ENCODE data around the gene ALPK1.

DNA sequence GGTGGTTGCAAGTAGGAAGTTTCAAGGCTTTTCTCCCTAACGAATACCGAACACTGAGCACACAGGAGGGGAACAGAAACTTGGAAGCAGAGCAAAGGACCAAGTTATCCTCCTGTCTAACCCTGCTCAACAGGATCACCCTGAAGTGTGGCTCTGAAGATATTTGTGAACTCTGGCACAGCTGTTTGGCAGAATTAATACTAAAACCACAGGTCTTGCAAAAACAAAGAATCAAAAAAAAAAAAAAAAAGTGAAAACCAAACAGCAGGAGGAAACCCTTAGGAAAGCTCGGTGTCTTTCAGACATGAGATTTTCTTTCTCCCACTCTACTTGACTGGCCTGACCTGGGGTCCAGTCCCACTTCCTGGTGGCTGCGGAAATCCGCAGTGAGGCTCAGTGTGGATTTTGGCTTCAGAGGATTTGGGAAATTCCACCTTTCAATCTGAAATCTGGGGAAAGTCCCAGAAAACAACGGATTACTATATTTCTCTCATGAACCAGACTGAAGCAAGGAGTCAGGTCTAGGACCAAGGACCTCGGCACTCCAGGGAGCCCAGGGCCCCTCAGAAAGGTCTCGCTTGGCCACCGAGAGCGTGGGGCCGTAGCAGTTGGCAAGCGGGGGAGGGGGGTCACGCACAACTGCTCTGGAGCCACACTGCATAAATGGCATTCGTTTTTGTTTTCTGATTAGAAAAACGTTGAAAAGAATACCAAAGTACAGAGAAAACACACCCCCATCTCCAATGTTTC, 12.3 kb upstream of the ALPK1 start:
- TF ChIP-seq, protein P1, sequence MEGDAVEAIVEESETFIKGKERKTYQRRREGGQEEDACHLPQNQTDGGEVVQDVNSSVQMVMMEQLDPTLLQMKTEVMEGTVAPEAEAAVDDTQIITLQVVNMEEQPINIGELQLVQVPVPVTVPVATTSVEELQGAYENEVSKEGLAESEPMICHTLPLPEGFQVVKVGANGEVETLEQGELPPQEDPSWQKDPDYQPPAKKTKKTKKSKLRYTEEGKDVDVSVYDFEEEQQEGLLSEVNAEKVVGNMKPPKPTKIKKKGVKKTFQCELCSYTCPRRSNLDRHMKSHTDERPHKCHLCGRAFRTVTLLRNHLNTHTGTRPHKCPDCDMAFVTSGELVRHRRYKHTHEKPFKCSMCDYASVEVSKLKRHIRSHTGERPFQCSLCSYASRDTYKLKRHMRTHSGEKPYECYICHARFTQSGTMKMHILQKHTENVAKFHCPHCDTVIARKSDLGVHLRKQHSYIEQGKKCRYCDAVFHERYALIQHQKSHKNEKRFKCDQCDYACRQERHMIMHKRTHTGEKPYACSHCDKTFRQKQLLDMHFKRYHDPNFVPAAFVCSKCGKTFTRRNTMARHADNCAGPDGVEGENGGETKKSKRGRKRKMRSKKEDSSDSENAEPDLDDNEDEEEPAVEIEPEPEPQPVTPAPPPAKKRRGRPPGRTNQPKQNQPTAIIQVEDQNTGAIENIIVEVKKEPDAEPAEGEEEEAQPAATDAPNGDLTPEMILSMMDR (IDR thresholded peaks at IDR 0.05 in 2 of 3, conservative IDR thresholded peaks at IDR 0.05 in 1 of 3; ENCODE audit: borderline replicate concordance in 1 of 3, insufficient read depth in 1 of 3, low read depth in 2 of 3, low read length in 2 of 3) = no peak
- TF ChIP-seq POLR2A (IDR thresholded peaks at IDR 0.05; ENCODE audit: borderline replicate concordance, extremely low read depth, insufficient read depth, insufficient read length) (no peak), ZFX (IDR thresholded peaks at IDR 0.05) (no peak), POLR2AphosphoS5 (IDR thresholded peaks at IDR 0.05; ENCODE audit: low read depth, low read length) (no peak; the same call in 1 of the 2 replicates), EZH2phosphoT487 (IDR thresholded peaks at IDR 0.05; ENCODE audit: borderline replicate concordance) (no peak), ZNF274 (IDR thresholded peaks at IDR 0.05; ENCODE audit: low read depth, low read length) (no peak), FOSL1 (IDR thresholded peaks at IDR 0.05; ENCODE audit: low read depth) (no peak), YY1 (IDR thresholded peaks at IDR 0.05; ENCODE audit: extremely low read depth, insufficient replicate concordance, low read depth, low read length) (no peak), SIN3A (IDR thresholded peaks at IDR 0.05; ENCODE audit: low read depth) (no peak), EGR1 (IDR thresholded peaks at IDR 0.05; ENCODE audit: low read depth) (no peak), JUND (IDR thresholded peaks at IDR 0.05) (no peak), SP1 (IDR thresholded peaks at IDR 0.05; ENCODE audit: low read depth) (no peak), EZH2 (IDR thresholded peaks at IDR 0.05) (no peak)
- TF ChIP-seq, protein P2, sequence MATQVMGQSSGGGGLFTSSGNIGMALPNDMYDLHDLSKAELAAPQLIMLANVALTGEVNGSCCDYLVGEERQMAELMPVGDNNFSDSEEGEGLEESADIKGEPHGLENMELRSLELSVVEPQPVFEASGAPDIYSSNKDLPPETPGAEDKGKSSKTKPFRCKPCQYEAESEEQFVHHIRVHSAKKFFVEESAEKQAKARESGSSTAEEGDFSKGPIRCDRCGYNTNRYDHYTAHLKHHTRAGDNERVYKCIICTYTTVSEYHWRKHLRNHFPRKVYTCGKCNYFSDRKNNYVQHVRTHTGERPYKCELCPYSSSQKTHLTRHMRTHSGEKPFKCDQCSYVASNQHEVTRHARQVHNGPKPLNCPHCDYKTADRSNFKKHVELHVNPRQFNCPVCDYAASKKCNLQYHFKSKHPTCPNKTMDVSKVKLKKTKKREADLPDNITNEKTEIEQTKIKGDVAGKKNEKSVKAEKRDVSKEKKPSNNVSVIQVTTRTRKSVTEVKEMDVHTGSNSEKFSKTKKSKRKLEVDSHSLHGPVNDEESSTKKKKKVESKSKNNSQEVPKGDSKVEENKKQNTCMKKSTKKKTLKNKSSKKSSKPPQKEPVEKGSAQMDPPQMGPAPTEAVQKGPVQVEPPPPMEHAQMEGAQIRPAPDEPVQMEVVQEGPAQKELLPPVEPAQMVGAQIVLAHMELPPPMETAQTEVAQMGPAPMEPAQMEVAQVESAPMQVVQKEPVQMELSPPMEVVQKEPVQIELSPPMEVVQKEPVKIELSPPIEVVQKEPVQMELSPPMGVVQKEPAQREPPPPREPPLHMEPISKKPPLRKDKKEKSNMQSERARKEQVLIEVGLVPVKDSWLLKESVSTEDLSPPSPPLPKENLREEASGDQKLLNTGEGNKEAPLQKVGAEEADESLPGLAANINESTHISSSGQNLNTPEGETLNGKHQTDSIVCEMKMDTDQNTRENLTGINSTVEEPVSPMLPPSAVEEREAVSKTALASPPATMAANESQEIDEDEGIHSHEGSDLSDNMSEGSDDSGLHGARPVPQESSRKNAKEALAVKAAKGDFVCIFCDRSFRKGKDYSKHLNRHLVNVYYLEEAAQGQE (IDR thresholded peaks at IDR 0.05; ENCODE audit: low read depth) = no peak
